Endothelial cell of umbilical vein (primary cell): Measurements from ENCODE around the gene ANKK1. TPM values are rescaled to one million over a fixed set of nuclear protein-coding genes. Genes with fewer than 3 reads are reported as not detected.

Experiments used
- BruUV-seq: library from RNA; stranded (reverse); fragments of 400-500 nt; replicated peaks from 2 replicates; lab custom pipeline; 2021; lab: Mats Ljungman, UMichigan
- CTCF ChIA-PET: fragments of 300-600, 350-600 bp; sonication (Branson Sonifier 250); formaldehyde crosslinking; loops from one replicate; lab custom pipeline; 2021; ENCODE audit warnings: antibody characterized with exemption, inconsistent platforms; lab: Charles Lee
- POLR2A ChIA-PET: fragments of 300-600, 350-600 bp; sonication (Branson Sonifier 250); formaldehyde crosslinking; loops from one replicate; lab custom pipeline; 2021; ENCODE audit warnings: antibody characterized with exemption, inconsistent platforms; lab: Charles Lee
- DNase-seq: peaks from one replicate; pipeline ENCODE4 v3.0.0-alpha.2; 2011; ENCODE audit warnings: low read depth, low spot score
- FAIRE-seq: peaks from 2 replicates; lab custom pipeline; 2011; peaks lifted over from hg19 to GRCh38; lab: Jason Lieb, UNC
- H2AFZ ChIP-seq: 2 replicates; pipeline ENCODE4 v1.6.0; 2012; ENCODE audit warnings: low read depth, low read length, control low read depth, inconsistent platforms
- H3K27ac ChIP-seq: 2 replicates; pipeline ENCODE4 v1.5.1; 2011; ENCODE audit warnings: low read depth, mild to moderate bottlenecking, control low read depth, low read length, moderate library complexity; ENCODE audit not compliant: insufficient read depth
- H3K27me3 ChIP-seq, 2 experiments: 2 replicates each; pipeline versions ENCODE4 v1.6.0 to v1.6.1; 2011; ENCODE audit warnings: low read length in 2 of 2, mixed read lengths in 1 of 2; ENCODE audit not compliant: control insufficient read depth in 2 of 2, insufficient read depth in 2 of 2
- H3K36me3 ChIP-seq, 2 experiments: 2 replicates in 1 of 2; 3 replicates in 1 of 2; pipeline ENCODE4 v1.5.1; 2011; ENCODE audit warnings: low read length in 2 of 2, mild to moderate bottlenecking in 1 of 2, moderate library complexity in 1 of 2; ENCODE audit not compliant: control insufficient read depth in 2 of 2, insufficient read depth in 2 of 2; ENCODE audit errors: extremely low read depth in 1 of 2
- H3K4me1 ChIP-seq: 3 replicates; pipeline ENCODE4 v1.5.1; 2011; ENCODE audit warnings: mild to moderate bottlenecking, low read length; ENCODE audit not compliant: control insufficient read depth, insufficient read depth; ENCODE audit errors: extremely low read depth
- H3K4me2 ChIP-seq: 2 replicates; pipeline ENCODE4 v1.6.1; 2011; ENCODE audit warnings: low read length, control low read depth, mixed read lengths; ENCODE audit not compliant: insufficient read depth
- H3K4me3 ChIP-seq, 3 experiments: fragments of 200-600 bp in 1 of 3; sonication (generic), shearing (Covaris generic) in 1 of 3; replicated peaks in 1 of 3; 2 replicates each; pipeline ENCODE4 v1.5.1; 2011 to 2016; ENCODE audit warnings: control low read depth in 3 of 3, low read length in 3 of 3, mild to moderate bottlenecking in 2 of 3, inconsistent platforms in 1 of 3, low read depth in 1 of 3, moderate library complexity in 1 of 3; ENCODE audit not compliant: insufficient read depth in 1 of 3
- H3K79me2 ChIP-seq: 2 replicates; pipeline ENCODE4 v1.6.0; 2012; ENCODE audit warnings: low read length, inconsistent platforms; ENCODE audit not compliant: control insufficient read depth, insufficient read depth
- H3K9ac ChIP-seq: replicated peaks from 2 replicates; pipeline ENCODE3; 2011; ENCODE audit warnings: low read length, control low read depth; ENCODE audit not compliant: insufficient read depth; ENCODE audit errors: extremely low read depth
- H3K9me1 ChIP-seq: replicated peaks from 3 replicates; pipeline ENCODE4 v1.6.0; 2011; ENCODE audit warnings: mild to moderate bottlenecking, low read length; ENCODE audit not compliant: control insufficient read depth, insufficient read depth; ENCODE audit errors: extremely low read depth
- H3K9me3 ChIP-seq: replicated peaks from 2 replicates; pipeline ENCODE4 v1.5.1; 2012; ENCODE audit warnings: low read length, inconsistent platforms; ENCODE audit not compliant: control insufficient read depth, insufficient read depth
- H4K20me1 ChIP-seq: replicated peaks from 2 replicates; pipeline ENCODE3; 2011; ENCODE audit warnings: mild to moderate bottlenecking, low read length; ENCODE audit not compliant: control insufficient read depth, insufficient read depth; ENCODE audit errors: extremely low read depth
- CTCF ChIP-seq, 2 donors: IDR thresholded peaks; 1 replicate in 1 of 2; 2 replicates in 1 of 2; pipeline ENCODE4 v1.5.1; 2011; ENCODE audit warnings: low read length in 2 of 2, mild to moderate bottlenecking in 2 of 2, moderate library complexity in 2 of 2, control low read depth in 1 of 2, inconsistent platforms in 1 of 2, low read depth in 1 of 2; ENCODE audit not compliant: insufficient read depth in 1 of 2; ENCODE audit errors: extremely low read depth in 1 of 2
- EZH2 ChIP-seq: IDR thresholded peaks from 2 replicates; pipeline ENCODE4 v1.6.1; 2012; ENCODE audit warnings: borderline replicate concordance, low read depth, mild to moderate bottlenecking, moderate library complexity, low read length, inconsistent platforms; ENCODE audit not compliant: severe bottlenecking
- FOS ChIP-seq: IDR thresholded peaks from 2 replicates; pipeline ENCODE4 v1.6.1; 2011; ENCODE audit warnings: mild to moderate bottlenecking, low read length, moderate library complexity, borderline replicate concordance; ENCODE audit not compliant: insufficient read depth
- GATA2 ChIP-seq: IDR thresholded peaks from 2 replicates; pipeline ENCODE4 v1.7.0; 2011; ENCODE audit warnings: low read depth, mild to moderate bottlenecking, moderate library complexity, mixed read lengths, low read length; ENCODE audit not compliant: insufficient read length, insufficient read depth
- JUN ChIP-seq: IDR thresholded peaks from 2 replicates; pipeline ENCODE4 v1.6.1; 2011; ENCODE audit warnings: borderline replicate concordance, low read depth; ENCODE audit not compliant: insufficient read length, insufficient read depth
- MAX ChIP-seq: IDR thresholded peaks from 2 replicates; pipeline ENCODE4 v1.6.1; 2011; ENCODE audit not compliant: insufficient read depth, insufficient read length
- MYC ChIP-seq: IDR thresholded peaks from one replicate; pipeline ENCODE4 v1.6.1; 2011; ENCODE audit warnings: mild to moderate bottlenecking, low read depth, low read length
- POLR2A ChIP-seq: IDR thresholded peaks from 2 replicates; pipeline ENCODE4 v1.6.1; 2012; ENCODE audit warnings: low read depth, mild to moderate bottlenecking, control low read depth, low read length
- POLR2AphosphoS5 ChIP-seq: IDR thresholded peaks from 2 replicates; pipeline ENCODE4 v1.6.1; 2012; ENCODE audit warnings: low read depth, mild to moderate bottlenecking, control low read depth, low read length, moderate library complexity; ENCODE audit not compliant: insufficient read depth
- dilution Hi-C: fragments of 300-500 bp; cut with MboI; formaldehyde crosslinking; loops from one replicate; pipeline ENCODE4 v1.15.0; 2019; ENCODE audit warnings: low sequenced_read_pairs; ENCODE audit not compliant: extremely low pct_ligation_motif_present
- intact Hi-C: fragments of 100-400 bp; cut with micrococcal nuclease; formaldehyde crosslinking; loops from one replicate; pipeline ENCODE4 v1.10.0; 2022
- polyA plus RNA-seq, 4 experiments: library from polyadenylated mRNA; depleted of rRNA in 3 of 4; stranded (reverse) in 3 of 4; unstranded in 1 of 4; fragments of >200 nt; gene quantifications; 2 replicates each; pipeline versions ENCODE4 v1.2.1 to v1.2.3, GENCODE V29; 2011 to 2012; ENCODE audit warnings: missing spikeins in 1 of 4
- total RNA-seq: library from RNA; stranded (reverse); gene quantifications from 2 replicates; pipeline ENCODE4 v1.2.3, GENCODE V29; 2021

ANKK1 gene
- total and polyA plus RNA-seq, 2 donors (not counting 3 experiments of a cell fraction or from before 2014, with no cell fraction given), result not detected

GRCh38 chr11:113446938-113447337 is 59.4 kb downstream of the ANKK1 start:
- H3K9me3 ChIP-seq, result no peaks in the 10 kb centered on the region
- no peak for TF ChIP-seq FOS
- TF ChIP-seq CTCF (IDR thresholded peaks at IDR 0.05; ENCODE audit: extremely low read depth in 1 of 2, insufficient read depth in 1 of 2, low read depth in 1 of 2, low read length in 2 of 2), result no peak
- no peak for TF ChIP-seq POLR2AphosphoS5
- no peak for TF ChIP-seq GATA2
- TF ChIP-seq JUN, result no peak
- no peak for TF ChIP-seq EZH2
- no peak for TF ChIP-seq MYC
- no peak for TF ChIP-seq MAX
- TF ChIP-seq POLR2A, result no peak
- intact Hi-C loops, result no loop called here
- H3K79me2 ChIP-seq, result no peaks in the 10 kb centered on the region
- H3K9me1 ChIP-seq, result no peaks in the 10 kb centered on the region
- FAIRE-seq (no peak), DNase-seq (no peak)
- CTCF ChIA-PET, result no interaction called here
- POLR2A ChIA-PET, result no interaction called here
- H4K20me1 ChIP-seq, result peaks cover under 1% of the 10 kb centered on the region
- H2AFZ ChIP-seq, result no peak overlapping the region
- no peak overlapping the region for H3K9ac ChIP-seq
- dilution Hi-C loops, result no loop called here
- H3K4me2 ChIP-seq, result no peak overlapping the region
- H3K4me3 ChIP-seq, result no peak overlapping the region
- no peaks in the 10 kb centered on the region for H3K36me3 ChIP-seq
- BruUV-seq, result no TSS peak
- H3K4me1 ChIP-seq, result no peaks in the 10 kb centered on the region
- H3K27me3 ChIP-seq, result no peaks in the 10 kb centered on the region
- no peak overlapping the region for H3K27ac ChIP-seq
